Uterus (tissue), 2 donors: Measurements from ENCODE around the gene TLE6.

Experiments used
- POLR2A ChIP-seq, 2 donors: fragments of 450-650 bp; IDR thresholded peaks; one replicate each; pipeline ENCODE4 v1.6.1; 2016; ENCODE audit warnings: antibody characterized with exemption in 2 of 2, mild to moderate bottlenecking in 1 of 2, moderate library complexity in 1 of 2
- TF ChIP-seq, protein P1 (sequence below), 4 experiments: fragments of 200-600 bp in 2 of 4; fragments of 450-650 bp in 2 of 4; sonication (generic) in 2 of 4; IDR thresholded peaks; one replicate each; pipeline ENCODE4 v1.5.1; 2016 to 2019; ENCODE audit warnings: antibody characterized with exemption in 4 of 4, mild to moderate bottlenecking in 2 of 4, moderate library complexity in 1 of 4

- TF ChIP-seq, protein P1, sequence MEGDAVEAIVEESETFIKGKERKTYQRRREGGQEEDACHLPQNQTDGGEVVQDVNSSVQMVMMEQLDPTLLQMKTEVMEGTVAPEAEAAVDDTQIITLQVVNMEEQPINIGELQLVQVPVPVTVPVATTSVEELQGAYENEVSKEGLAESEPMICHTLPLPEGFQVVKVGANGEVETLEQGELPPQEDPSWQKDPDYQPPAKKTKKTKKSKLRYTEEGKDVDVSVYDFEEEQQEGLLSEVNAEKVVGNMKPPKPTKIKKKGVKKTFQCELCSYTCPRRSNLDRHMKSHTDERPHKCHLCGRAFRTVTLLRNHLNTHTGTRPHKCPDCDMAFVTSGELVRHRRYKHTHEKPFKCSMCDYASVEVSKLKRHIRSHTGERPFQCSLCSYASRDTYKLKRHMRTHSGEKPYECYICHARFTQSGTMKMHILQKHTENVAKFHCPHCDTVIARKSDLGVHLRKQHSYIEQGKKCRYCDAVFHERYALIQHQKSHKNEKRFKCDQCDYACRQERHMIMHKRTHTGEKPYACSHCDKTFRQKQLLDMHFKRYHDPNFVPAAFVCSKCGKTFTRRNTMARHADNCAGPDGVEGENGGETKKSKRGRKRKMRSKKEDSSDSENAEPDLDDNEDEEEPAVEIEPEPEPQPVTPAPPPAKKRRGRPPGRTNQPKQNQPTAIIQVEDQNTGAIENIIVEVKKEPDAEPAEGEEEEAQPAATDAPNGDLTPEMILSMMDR (IDR thresholded peaks at IDR 0.05): no peak
- TF ChIP-seq POLR2A (IDR thresholded peaks at IDR 0.05): no peak
These were observed 9.7 kb downstream of the TLE6 start for GRCh38 chr19:2986951-2987524.
